ENCODE results near the gene GPBP1.

Gene GPBP1

DNA sequence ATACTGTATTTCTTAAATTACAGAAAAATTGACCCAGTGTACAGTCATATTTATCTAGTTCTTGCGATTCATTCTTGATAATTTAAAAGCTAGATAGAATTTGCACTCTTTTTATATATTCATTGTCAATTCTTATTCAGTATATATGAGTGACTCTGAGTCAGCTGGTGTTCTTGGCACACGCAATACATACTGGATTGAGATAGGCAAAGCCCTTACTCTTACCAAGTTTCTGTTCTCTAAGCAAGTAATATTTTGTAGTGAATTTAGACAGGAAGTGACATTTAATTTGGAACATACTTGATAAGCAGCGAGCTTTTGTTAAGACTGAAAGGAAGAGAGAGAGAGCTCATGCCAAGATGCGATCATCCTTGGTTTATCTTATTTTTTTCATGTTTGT is 57.7 kb downstream of the GPBP1 start:
- H3K4me3 ChIP-seq (replicated peaks; ENCODE audit: low read depth, low read length): no peak overlapping the region
- peak; percentile 80 for DNase-seq (ENCODE audit: low read depth)
- TF ChIP-seq, protein P1, sequence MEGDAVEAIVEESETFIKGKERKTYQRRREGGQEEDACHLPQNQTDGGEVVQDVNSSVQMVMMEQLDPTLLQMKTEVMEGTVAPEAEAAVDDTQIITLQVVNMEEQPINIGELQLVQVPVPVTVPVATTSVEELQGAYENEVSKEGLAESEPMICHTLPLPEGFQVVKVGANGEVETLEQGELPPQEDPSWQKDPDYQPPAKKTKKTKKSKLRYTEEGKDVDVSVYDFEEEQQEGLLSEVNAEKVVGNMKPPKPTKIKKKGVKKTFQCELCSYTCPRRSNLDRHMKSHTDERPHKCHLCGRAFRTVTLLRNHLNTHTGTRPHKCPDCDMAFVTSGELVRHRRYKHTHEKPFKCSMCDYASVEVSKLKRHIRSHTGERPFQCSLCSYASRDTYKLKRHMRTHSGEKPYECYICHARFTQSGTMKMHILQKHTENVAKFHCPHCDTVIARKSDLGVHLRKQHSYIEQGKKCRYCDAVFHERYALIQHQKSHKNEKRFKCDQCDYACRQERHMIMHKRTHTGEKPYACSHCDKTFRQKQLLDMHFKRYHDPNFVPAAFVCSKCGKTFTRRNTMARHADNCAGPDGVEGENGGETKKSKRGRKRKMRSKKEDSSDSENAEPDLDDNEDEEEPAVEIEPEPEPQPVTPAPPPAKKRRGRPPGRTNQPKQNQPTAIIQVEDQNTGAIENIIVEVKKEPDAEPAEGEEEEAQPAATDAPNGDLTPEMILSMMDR (IDR thresholded peaks at IDR 0.05; ENCODE audit: low read length, missing control alignments): no peak

- H3K4me3 ChIP-seq (replicated peaks; ENCODE audit: low read depth, low read length): no peak overlapping the region
- no peak for DNase-seq (ENCODE audit: low read depth)
- TF ChIP-seq, protein P1 (IDR thresholded peaks at IDR 0.05; ENCODE audit: low read length, missing control alignments): no peak
These were observed 58.6 kb downstream of the GPBP1 start for GRCh38 chr5:57232293-57233033.

GRCh38 chr5:57243286-57244137 is 69.7 kb downstream of the GPBP1 start:
- TF ChIP-seq, protein P1 (IDR thresholded peaks at IDR 0.05; ENCODE audit: low read length, missing control alignments): no peak
- no peak for DNase-seq (ENCODE audit: low read depth)

GRCh38 chr5:57244331-57244730 is 70.5 kb downstream of the GPBP1 start:
- H3K4me3 ChIP-seq (replicated peaks; ENCODE audit: low read depth, low read length): no peak overlapping the region
- no peak for DNase-seq (ENCODE audit: low read depth)
- TF ChIP-seq, protein P1 (IDR thresholded peaks at IDR 0.05; ENCODE audit: low read length, missing control alignments): no peak

More at GRCh38 chr5:57243286-57244137, 69.7 kb downstream of the GPBP1 start:
- no peak overlapping the region for H3K4me3 ChIP-seq (replicated peaks; ENCODE audit: low read depth, low read length)

- TF ChIP-seq, protein P1 (IDR thresholded peaks at IDR 0.05; ENCODE audit: low read length, missing control alignments): no peak
- DNase-seq (ENCODE audit: low read depth): no peak
- no peak overlapping the region for H3K4me3 ChIP-seq (replicated peaks; ENCODE audit: low read depth, low read length)
These were observed 72.6 kb downstream of the GPBP1 start for GRCh38 chr5:57246426-57246825.

- no peak overlapping the region for H3K4me3 ChIP-seq (replicated peaks; ENCODE audit: low read depth, low read length)
- TF ChIP-seq, protein P1 (IDR thresholded peaks at IDR 0.05; ENCODE audit: low read length, missing control alignments): no peak
- DNase-seq (ENCODE audit: low read depth): no peak
These were observed 73.9 kb downstream of the GPBP1 start for GRCh38 chr5:57247765-57248164.
